Measurements from ENCODE around the gene RGS9.

DNA sequence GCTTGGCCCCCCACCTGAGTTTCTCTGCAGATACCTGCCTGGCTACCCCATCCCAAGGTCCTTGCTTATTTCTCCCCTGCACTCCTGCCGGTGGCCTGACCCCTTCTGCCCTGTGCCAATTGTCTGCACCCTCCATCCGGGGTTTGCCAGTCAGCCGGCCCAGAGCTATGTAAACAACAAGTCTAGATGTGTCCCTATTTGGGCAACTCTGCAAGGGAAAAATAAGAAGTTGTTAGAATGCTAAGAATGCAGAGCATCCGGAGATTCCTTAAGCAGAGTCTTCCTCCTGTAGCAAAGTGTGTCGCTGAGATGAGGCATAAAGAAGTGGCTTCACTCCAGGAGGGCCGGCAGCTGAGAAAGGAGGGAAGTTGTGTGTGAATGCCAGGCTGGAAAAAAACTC, 46.6 kb downstream of the RGS9 start:
- TF ChIP-seq EZH2 (optimal IDR thresholded peaks at IDR 0.05; ENCODE audit: low read depth, low read length) (no peak), EZH2phosphoT487 (IDR thresholded peaks at IDR 0.05; ENCODE audit: low read length) (no peak)
- TF ChIP-seq, protein P1, sequence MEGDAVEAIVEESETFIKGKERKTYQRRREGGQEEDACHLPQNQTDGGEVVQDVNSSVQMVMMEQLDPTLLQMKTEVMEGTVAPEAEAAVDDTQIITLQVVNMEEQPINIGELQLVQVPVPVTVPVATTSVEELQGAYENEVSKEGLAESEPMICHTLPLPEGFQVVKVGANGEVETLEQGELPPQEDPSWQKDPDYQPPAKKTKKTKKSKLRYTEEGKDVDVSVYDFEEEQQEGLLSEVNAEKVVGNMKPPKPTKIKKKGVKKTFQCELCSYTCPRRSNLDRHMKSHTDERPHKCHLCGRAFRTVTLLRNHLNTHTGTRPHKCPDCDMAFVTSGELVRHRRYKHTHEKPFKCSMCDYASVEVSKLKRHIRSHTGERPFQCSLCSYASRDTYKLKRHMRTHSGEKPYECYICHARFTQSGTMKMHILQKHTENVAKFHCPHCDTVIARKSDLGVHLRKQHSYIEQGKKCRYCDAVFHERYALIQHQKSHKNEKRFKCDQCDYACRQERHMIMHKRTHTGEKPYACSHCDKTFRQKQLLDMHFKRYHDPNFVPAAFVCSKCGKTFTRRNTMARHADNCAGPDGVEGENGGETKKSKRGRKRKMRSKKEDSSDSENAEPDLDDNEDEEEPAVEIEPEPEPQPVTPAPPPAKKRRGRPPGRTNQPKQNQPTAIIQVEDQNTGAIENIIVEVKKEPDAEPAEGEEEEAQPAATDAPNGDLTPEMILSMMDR (IDR thresholded peaks at IDR 0.05; ENCODE audit: low read length) = no peak

All from MM.1S (cell line).